UCSD-AML1 (cell line): ENCODE measurements around the gene PYM1.
"Not testable (repeated sequence)": the region's sequence is repeated elsewhere in the genome, so short reads cannot be mapped to it uniquely, and the experiment has no call there.

ENCODE experiments used
- DNase-seq: peaks from one replicate; lab custom pipeline; 2025; ENCODE audit not compliant: unreplicated experiment; lab: John Stamatoyannopoulos, UW

Gene PYM1

GRCh38 chr12:55940065-55940732 is 12.5 kb upstream of the PYM1 start:
- peak; percentile 80 for DNase-seq

GRCh38 chr12:55938826-55939501 is 11.3 kb upstream of the PYM1 start:
- no peak for DNase-seq

DNA sequence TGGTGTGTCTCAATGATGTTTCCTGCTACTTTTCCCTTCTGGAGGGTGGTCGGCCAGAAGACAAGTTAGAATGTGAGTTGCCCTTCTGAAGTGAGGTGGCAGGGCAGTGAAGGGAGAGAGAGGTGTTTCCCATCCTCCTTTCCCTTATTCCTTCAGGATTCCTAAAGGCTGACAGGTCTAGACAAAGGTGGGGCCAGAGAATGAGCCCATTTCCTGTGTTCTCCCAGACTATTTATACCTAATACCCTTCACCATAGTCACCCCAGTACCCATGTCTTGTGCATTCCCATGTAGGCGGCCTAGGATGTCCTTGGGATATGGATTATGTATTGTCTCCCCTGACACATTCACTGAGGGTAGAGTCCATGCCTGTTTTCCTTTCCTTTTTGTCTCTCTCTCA is 10.3 kb upstream of the PYM1 start:
- DNase-seq = no peak

- DNase-seq = no peak
Observed at GRCh38 chr12:55935738-55936151, 8.1 kb upstream of the PYM1 start.

- DNase-seq = no peak
Observed at GRCh38 chr12:55934773-55935172, 7.1 kb upstream of the PYM1 start.

DNA sequence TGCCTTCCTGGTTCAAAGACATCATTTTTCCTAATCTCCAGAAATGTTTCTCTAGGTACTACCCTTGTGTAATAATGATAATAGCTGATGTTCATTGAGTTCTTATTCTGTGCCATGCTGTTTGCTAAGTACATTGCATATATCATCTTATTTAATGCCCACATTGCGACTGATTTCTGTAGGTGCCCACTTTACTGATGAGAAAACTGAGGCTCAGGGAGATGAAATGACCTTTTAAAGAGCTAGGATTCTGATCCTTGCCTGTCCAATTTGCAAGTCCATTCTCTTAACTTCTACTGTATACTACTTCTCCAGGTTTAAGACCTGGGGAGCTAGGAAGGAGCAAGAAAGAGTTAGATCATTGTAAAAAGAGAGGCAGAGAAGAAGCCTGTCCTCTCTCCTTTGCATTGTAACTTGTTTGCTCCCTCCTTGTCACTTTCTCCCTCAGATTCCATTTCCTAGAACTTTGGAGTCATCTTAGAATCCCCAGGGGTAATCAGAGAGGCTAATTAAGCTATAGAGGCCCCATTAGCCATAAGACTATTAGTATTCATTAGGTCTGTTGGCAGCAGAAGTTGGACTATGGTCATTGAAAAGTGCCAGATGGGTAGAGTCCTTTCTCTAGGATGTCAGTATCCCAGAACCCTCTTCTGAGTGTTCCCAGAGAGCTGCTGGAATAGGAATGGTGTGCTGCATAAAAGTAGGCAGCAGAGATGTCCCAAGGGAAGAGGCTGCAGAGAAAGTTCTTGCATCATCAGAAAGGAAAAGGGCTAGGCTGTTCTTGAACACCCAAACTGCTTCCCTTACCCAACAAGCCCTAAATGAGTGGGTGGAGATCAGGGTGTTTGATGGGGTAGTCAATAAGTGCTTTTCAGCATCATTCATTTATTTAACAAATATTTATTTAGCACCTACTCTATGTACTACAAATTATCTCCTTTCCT is 6.4 kb upstream of the PYM1 start:
- no peak for DNase-seq

DNA sequence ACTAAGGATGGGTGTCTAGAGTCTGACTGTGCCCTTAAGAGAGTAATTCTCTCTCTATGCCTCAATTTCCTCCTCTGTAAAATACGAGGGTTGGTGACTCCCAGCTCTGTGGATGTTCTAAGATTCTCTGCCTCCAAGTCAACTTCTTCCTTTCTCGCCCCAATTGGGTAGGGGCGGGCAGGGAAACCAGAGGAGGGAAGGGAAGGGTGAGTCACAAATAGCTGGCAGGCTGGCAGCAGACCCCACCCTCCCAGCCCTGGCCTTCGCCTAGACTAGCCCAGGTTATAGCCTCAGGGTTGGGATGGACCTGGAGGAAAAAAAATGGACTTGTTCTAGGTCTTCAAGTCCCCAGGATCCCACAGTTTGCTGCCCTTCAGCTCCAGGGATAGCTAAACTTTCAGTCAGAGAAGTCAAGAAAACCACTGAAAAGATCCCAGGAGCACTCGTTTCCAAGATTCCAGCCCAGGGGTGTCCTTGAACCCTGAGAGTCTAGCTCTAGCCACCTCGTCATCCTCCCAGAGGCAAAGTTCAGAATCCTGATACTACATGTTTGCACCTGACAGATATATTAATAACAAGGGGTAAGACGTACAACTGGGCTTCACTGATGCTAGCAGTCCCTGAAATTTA is 5.6 kb upstream of the PYM1 start:
- DNase-seq = peak; percentile 46

DNA sequence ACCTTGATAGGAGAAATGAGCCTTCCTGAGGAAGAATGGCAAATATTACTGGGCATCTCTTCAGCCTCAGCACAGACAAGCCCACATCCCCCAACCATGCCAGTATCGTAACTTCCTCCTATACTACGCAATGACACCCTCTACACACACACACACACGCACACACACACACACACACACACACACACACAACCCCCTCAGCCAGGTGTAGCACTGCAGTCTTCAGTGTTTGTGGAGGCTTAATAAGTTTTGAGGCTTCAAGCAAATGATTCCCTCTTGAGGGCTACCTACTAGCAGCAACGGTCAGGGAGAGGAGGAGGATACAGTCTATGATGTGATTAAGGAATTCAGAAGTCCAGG is 4.8 kb upstream of the PYM1 start:
- peak; percentile 36 for DNase-seq

DNA sequence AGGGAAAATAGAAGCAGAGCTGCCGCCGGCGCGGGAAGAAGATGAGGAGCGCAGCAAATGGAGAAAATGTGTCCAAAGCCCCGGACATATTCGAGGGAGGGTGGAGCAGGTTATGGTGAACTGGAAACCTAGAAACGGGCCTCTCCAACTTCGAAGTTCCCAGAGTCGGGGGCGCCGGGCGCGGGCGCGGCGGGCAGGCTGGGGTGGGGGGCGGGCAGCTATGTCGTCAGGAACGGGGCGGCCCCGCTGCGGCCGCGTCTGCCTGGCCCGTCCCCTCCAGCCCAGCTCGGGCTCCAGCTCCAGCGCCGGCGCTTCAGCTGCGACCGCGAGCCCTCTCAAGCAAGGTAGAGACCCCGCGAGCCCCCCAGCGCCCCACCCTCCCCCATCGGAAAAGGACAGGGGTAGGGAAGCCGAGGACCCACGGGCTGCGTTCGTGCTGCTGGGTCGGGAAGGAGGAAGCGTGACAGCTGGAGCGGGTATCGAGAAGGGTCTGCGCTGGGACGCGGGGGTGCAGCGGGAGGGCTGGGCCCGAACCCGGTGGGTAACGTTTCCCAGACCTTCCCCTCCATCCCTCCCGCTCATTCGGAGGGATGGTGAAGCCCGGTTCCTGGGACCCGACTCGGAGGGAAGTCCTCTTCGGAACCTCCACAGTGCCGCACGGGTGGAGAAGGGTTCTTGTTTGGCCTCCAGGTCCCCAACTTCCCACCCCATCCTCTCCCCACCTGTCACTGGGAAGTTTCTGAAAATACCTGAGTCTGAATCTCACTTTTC is 4.3 kb upstream of the PYM1 start:
- DNase-seq = peak; percentile 52

GRCh38 chr12:55931317-55931779 is 3.7 kb upstream of the PYM1 start:
- peak; percentile 39 for DNase-seq

GRCh38 chr12:55930771-55931316 is 3.1 kb upstream of the PYM1 start, which contains the start of gene DGKA:
TSS of gene DGKA (plus strand) at chr12:55931162. CDS start at chr12:55936504, 5,342 bp downstream.
- peak; percentile 65 for DNase-seq

- peak; percentile 55 for DNase-seq
Observed at GRCh38 chr12:55929306-55929791, 1.7 kb upstream of the PYM1 start.

DNA sequence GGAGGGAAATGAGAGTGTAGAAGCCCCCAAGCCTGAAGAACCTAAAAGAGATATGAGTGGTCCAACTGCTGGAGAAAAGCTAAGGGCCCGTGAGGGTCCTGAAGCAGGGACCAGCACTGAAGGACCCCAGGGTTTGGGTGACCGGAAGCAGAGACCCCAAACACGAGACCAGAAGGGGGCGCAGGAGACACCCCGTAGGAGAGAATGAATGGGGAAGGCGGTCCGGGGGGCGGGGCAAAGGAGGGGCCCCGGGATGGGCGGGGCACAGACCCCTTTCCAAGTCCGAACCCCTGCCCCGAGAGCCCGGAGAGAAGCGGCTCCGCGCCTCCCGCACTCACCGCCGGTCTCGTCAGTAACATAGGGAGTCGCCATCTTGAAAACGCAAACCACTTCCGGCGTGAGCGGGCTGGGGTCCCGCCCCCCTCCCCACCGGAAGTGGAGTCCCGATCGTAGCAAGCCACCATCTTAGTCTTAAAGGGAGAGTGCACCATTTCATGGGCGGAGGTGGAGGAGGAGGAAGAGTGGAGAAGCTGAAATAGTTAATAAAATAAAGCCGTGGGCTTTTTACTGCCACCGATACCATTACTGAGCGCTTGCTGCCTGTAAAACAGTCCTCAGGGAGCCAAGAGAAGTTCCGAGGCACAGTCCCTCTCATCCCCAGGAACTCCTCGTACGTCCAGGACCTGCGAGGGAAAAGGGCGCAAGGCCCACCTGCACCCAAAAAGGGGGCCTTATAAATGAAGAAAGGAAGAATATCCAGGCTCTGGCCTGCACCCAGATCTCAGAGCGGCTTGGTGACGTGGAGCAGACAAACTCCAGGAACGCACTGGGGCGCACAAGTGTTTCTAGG is 731 bp downstream of the PYM1 start:
- DNase-seq = peak; percentile 94

DNA sequence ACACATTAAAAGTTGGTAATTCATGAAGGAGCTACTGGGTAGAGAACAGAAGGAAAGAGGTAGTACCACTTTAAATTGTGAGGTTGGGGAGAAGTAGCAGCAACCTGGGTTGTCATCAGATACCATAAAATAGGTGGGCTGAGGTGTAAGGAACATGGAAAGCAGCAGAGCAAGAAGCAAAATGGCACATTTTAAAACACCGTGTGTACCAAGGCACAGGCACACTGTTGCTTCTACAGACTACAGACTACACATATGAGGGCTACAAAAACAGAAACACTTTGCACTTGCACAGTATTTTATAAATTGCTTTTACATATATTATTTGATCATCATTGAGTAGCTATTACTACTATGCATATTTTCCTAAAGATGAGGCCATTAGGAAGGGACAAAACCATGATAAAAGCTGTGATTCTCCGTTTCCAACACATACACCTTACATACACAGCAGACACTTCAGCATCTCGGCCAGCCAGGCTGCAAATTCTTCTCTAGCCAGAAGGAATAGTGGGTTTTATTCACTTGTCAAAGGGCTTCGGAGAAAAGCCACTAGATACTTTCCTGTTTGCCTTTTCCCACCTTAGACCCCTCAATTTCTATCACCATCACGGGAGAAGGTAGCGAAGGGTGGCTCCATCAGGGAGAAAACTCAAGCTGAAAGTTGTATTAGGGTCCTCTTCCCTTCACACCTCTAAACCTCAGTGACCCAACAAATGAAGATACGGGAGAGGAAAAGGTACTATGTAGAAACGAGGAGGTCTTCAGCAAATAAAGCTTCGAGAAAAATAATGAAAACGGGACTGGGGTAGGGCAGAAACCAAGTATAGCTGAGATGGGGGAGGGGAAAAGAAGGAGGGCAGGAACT is 1.6 kb downstream of the PYM1 start:
- DNase-seq = no peak

DNA sequence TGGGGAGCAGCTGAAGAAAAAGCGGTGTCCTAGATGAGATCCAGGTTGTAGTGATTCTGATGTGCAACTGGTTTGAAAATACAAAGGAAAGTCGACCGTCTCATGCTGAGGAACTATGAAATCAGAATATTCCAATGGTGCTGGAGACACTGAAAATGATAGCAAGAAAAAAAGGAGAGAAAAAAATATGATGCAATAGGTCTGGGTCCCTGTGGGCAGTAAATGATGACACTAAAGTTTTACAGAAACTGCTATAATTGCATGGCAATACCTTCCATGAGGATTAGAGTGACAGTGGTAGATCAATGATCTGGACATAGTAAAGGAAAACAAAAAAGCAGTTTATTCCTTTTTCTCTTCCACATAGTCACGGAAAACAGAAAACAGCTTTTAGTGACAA is 2.3 kb downstream of the PYM1 start:
- no peak for DNase-seq

- not testable (repeated sequence) for DNase-seq
Observed at GRCh38 chr12:55923648-55924047, 4.0 kb downstream of the PYM1 start.

GRCh38 chr12:55922126-55922525 is 5.6 kb downstream of the PYM1 start:
- DNase-seq = no peak

DNA sequence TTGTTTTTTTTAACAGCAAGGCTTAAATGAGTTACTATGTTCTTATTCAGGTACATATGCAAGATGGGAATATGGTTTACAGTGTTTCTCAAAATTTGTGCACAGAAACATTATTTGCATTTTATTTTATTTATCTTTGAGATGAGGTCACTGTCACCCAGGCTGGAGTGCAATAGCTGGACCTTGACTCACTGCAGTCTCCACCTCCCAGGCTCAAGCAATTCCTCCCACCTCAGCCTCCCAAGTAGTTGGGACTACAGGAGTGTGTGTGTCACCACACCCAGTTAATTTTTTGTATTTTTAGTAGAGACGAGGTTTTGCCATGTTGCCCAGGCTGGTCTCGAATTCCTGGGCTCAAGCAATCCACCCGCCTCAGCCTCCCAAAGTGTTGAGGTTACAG is 8.7 kb downstream of the PYM1 start:
- DNase-seq = not testable (repeated sequence)
